Amygdala (tissue), 56 donors: ENCODE data around the gene RSPH3.
"Not testable (repeated sequence)": the region's sequence is repeated elsewhere in the genome, so short reads cannot be mapped to it uniquely, and the experiment has no call there.

Experiments
- DNase-seq, 56 donors: peaks; one replicate each; lab custom pipeline; 2025; lab: John Stamatoyannopoulos, UW

Gene RSPH3

GRCh38 chr6:159030168-159030567, 30.2 kb upstream of the RSPH3 start:
- DNase-seq: no peak

- not testable (repeated sequence) for DNase-seq
Measured at GRCh38 chr6:159025224-159025623, 25.2 kb upstream of the RSPH3 start.

GRCh38 chr6:159023893-159024292, 23.9 kb upstream of the RSPH3 start:
- no peak for DNase-seq

- DNase-seq: no peak
Measured at GRCh38 chr6:159020011-159020410, 20.0 kb upstream of the RSPH3 start.

GRCh38 chr6:159017757-159018559, 18.0 kb upstream of the RSPH3 start:
- DNase-seq: no peak

- no peak for DNase-seq
Measured at GRCh38 chr6:159014406-159014805, 14.4 kb upstream of the RSPH3 start.

- no peak for DNase-seq
Measured at GRCh38 chr6:159013229-159013628, 13.2 kb upstream of the RSPH3 start.

GRCh38 chr6:159012201-159012600, 12.2 kb upstream of the RSPH3 start:
- DNase-seq: no peak

- not testable (repeated sequence) for DNase-seq
Measured at GRCh38 chr6:159010037-159010612, 10.1 kb upstream of the RSPH3 start.

- DNase-seq: no peak
Measured at GRCh38 chr6:159008656-159009288, 8.8 kb upstream of the RSPH3 start.

- DNase-seq: no peak
Measured at GRCh38 chr6:159007510-159007909, 7.5 kb upstream of the RSPH3 start.

- DNase-seq: no peak
Measured at GRCh38 chr6:159005436-159005835, 5.4 kb upstream of the RSPH3 start.

GRCh38 chr6:159004592-159004991, 4.6 kb upstream of the RSPH3 start:
- no peak for DNase-seq

GRCh38 chr6:159002432-159003155, 2.6 kb upstream of the RSPH3 start:
- no peak for DNase-seq

- peak in 5 of 56 donors; percentile 23 to 58 (median 53) for DNase-seq
Measured at GRCh38 chr6:158999154-158999665, 792 bp downstream of the RSPH3 start.

- DNase-seq: no peak
Measured at GRCh38 chr6:158996856-158997255, 3.1 kb downstream of the RSPH3 start.

- no peak for DNase-seq
Measured at GRCh38 chr6:158993639-158994038, 6.4 kb downstream of the RSPH3 start.

GRCh38 chr6:158991017-158991723, 8.8 kb downstream of the RSPH3 start:
- DNase-seq: no peak

GRCh38 chr6:158989711-158990110, 10.3 kb downstream of the RSPH3 start:
- not testable (repeated sequence) for DNase-seq

GRCh38 chr6:158988477-158988876, 11.5 kb downstream of the RSPH3 start:
- DNase-seq: no peak
